Activated CD8-positive, alpha-beta memory T cell treated with anti-CD3 and anti-CD28 coated beads for 1 hour (primary cell): ENCODE results near the gene OPRD1.

Experiments used
- DNase-seq, 2 donors: peaks; one replicate each; pipeline ENCODE4 v3.0.0-alpha.2; 2020; ENCODE audit warnings: low read depth in 1 of 2; ENCODE audit errors: extremely low read depth in 1 of 2

OPRD1 gene

DNA sequence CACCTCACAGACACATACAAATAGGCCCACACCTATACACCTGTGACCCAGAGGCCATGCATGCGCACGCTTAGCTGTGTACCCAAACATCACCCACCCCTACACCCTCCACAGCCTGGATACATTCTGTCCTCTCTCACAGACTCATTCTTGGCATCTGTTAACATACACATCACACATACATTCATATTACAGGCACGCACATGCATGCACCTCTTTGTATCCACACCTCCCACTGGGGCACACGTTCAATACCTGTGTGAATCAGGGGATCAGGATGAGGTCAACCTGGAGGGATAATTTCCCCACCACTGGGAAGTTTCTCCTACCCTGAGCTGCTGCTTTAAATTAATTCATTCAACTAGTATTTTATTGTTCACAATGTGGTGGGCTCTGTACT is 66.8 kb downstream of the OPRD1 start:
- no peak for DNase-seq

DNA sequence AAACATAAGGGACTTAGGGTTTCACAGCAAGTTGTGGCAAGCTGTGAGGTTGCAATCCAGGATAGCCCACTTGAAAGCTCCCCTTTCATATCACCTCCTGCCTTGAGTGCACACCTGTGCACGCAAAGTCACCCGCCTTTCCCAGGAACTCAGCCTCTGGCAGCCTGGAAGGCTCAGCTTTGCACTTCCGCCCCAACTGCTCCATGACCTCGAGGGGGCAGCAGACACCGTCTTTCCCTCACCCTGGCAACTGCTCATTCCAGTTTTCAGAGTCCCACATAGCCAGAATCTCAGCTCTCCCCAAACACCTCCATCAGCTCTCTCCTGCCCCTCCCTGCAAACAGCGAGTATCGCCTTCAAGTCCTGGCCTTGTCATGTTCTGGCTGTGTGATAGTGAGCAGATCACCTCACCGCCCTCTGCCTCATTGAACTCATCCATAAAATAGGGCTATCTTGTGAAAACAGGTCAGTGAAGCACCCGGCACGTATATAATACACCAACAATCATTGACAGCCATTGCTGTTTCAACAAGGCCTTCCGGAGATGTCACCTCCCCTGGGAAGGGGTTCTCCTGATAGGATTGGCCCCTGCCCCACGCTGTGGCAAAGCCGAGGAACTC is 70.1 kb downstream of the OPRD1 start:
- peak; percentile 55 to 65 for DNase-seq

DNA sequence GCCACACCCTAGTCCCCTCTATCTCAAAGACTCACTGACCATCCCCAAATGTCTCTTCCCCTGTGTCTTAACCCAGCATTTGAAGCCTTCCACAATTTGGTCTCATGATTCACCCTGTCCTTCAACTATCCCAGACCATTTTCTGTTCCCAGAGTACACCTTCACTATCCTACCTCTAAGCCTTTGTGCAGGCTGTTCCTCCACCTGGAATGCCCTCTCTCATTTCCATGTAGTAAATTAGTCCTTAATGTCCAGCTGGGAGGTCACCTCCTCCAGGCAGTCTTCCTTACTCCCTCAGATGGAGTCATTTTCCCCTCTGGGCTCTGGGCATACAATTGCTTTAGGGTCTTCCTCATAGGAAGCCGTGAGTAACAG is 71.3 kb downstream of the OPRD1 start:
- DNase-seq: no peak

- no peak for DNase-seq
These were observed 73.5 kb downstream of the OPRD1 start for GRCh38 chr1:28885472-28885877.

- no peak for DNase-seq
These were observed 74.2 kb downstream of the OPRD1 start for GRCh38 chr1:28885977-28886730.

- DNase-seq: peak; percentile 69 to 82
These were observed 74.9 kb downstream of the OPRD1 start for GRCh38 chr1:28886731-28887418.

- peak; percentile 23 to 30 for DNase-seq
These were observed 75.5 kb downstream of the OPRD1 start for GRCh38 chr1:28887419-28887834.

DNA sequence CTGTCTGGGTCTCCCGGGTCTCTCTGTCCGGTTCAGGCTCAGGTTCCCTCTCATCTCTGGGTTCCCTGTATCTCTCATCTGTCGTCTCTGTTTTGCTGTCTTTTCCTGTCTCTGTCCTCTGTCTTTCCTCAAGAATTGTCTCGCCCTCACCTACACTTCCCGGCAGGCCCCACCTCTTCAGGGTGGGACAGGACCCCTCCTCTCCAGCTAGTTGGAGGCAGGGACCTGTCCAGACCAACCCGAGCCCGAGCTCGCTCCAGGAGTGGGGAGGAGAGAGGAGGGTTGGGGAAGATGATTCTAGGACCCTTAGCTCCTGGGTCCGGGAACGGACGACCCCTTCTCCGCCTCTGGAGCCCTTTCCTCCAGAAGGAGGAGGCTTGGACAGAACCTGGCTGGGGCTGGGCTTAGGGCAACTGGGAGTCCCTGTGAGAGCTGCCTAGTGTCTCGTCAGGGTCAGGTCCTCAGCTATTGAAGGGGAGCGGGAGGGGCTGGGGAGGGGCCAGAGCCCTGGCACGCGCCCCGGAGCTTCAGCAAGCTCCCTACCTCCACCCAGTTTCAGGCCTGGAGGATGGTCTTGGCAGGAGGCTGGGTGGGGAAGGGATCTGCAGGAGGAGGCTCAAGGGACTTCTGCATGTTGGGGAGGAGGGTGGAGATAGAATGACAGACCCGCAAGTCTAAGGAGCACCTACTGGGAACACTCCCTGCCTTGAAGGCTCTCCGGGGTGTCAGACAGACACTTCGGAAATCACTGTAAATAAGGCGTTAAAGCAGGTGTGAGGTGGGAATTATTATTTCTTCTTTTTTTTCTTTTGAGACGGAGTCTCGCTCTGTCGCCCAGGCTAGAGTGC is 76.1 kb downstream of the OPRD1 start:
- DNase-seq: no peak

DNA sequence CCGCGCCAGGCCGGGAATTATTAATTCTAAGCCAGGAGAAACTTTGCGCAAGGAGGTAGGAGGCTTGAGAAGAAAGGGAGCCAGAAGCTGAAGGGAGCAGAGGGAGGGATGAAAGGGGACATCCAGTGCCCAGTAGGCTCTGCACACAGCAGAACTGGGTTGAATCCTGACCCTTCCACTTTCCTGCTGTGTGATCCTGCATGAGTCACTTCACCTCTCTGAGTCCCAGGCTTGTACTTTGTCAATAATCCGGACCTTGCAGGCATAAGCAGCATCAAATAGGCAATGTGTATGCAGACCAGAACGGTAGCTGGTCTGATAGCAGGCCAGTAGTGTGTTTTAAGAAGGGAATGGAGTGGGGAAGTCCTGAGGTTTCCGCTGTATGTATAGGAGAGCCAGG is 76.9 kb downstream of the OPRD1 start:
- DNase-seq: no peak

- no peak for DNase-seq
These were observed 77.4 kb downstream of the OPRD1 start for GRCh38 chr1:28889357-28889756.

DNA sequence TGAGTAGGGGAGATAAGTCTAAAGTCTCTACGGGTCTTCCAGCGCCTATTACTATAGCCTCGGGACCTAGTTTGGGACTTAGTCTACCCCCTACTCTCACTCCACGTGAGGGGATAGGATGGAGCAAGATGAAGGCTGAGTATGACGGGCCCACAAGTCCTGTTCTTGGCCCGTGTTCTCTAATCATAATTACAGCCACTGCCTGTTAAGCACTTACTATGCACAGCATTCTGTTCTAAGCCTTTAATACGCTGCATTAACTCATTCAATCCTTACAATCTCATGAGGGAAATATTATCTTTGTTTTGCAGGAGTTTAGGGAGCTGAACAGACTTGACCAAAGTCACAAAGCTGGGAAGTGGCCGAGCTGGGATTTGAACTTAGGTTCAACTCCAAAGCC is 78.5 kb downstream of the OPRD1 start:
- DNase-seq: no peak

DNA sequence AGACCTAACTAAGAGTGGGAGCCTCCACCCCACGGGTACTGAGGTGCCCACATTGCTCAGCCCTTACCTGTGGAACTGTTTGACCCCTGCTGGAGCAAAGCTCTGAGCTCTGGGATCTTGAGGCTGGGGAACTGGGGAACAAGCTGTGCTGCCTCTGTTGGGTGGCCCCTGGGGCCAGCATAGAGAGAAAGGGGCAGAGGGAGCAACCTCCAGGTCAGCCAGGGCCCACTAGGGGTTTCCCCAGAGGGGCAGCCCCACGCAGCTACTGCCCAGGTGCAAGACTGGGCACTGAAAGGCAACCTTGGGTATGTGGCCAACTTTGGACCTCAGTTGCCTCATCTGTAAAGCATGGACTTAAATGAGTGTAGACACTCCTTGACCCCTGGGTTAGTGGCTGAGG is 78.9 kb downstream of the OPRD1 start:
- no peak for DNase-seq

DNA sequence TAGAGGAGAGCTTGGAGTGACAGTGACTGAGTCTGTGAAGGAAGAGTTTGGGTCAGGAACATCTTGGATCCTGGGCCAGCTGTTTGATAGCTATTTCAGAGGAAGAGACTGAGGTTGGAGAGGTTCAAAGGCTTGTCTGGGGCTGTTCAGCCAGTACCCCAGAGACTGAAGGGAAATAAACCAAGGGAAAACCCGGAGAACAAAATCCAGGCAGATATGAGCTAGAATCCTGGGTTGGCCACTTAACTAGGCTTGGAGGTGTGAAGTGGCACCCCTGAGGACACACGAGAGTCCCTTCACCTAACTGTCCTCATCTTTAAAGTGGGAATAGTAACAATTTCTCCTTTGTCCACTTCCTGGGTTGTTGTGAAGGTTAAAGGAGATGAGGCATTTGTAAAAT is 79.3 kb downstream of the OPRD1 start:
- no peak for DNase-seq

GRCh38 chr1:28893403-28894102 is 81.6 kb downstream of the OPRD1 start:
- DNase-seq: no peak

GRCh38 chr1:28894785-28895184 is 82.8 kb downstream of the OPRD1 start:
- DNase-seq: no peak

GRCh38 chr1:28895896-28896608 is 84.1 kb downstream of the OPRD1 start:
- DNase-seq: no peak

- no peak for DNase-seq
These were observed 84.6 kb downstream of the OPRD1 start for GRCh38 chr1:28896609-28896986.

DNA sequence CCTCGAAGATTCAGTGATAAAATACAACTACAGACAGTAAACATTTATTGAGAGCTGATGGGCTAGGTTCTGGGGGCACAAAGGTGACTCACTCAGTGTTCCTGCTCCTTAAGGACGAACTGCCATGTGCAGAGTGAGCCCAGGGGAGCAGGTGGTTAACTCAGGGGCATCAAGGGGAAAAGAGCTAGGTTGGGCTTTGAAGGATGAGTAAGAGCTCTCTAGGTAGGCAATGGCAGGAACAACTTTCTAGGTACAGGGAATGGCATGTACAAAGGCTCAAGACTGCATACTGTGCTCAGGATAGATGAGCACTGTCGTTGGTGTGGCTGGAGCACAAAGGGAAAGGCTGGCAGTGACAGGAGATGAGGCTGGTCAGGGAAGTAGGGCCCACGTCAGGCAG is 85.8 kb downstream of the OPRD1 start:
- no peak for DNase-seq

DNA sequence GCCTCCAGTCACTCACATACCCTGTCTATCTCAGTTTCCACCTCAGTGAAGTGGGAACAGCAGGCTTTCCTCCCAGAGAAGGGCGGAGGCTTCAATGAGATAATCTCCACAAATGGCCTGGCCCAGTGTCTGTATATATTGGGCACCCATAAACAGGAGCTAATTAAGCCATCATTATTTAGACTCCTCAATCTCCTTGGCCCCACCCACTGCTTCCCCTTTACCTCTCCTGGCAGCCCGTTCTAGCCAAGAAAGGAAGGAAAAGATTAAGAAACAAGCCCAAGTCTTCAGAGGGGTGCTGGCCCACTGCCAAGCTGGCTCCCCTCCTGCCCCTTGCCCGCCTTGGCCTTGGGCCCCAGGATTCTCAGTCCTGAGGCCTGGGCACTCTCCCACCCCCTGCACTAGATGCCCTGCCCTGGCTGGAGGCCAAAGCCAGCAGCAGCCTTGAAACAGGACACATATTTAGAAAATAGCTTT is 86.5 kb downstream of the OPRD1 start:
- DNase-seq: no peak

GRCh38 chr1:28899267-28899666 is 87.3 kb downstream of the OPRD1 start:
- no peak for DNase-seq
